ENCODE data around the gene GAL3ST1. TPM values are rescaled to one million over a fixed set of nuclear protein-coding genes. Genes with fewer than 3 reads are reported as not detected.

GAL3ST1 gene
- total and polyA plus RNA-seq, 4 donors, result 1.0 to 19.4 (median 1.5) TPM

GRCh38 chr22:30516731-30517130 is 57.7 kb downstream of the GAL3ST1 start:
- Histone ChIP-seq H3K4me3 (ENCODE audit: low read depth in 1 of 3, low read length in 3 of 3) (no peak overlapping the region), H3K9ac (ENCODE audit: low read depth in 1 of 2, low read length in 2 of 2) (no peak overlapping the region), H3K27me3 (ENCODE audit: control insufficient read depth in 4 of 4, insufficient read depth in 4 of 4, low read length in 3 of 4) (no peaks in the 10 kb centered on the region), H3K4me1 (ENCODE audit: control insufficient read depth in 4 of 4, insufficient read depth in 4 of 4, low read length in 3 of 4) (peaks cover 0 to 4% (median under 1%) of the 10 kb centered on the region in 4 donors), H3K27ac (ENCODE audit: low read depth in 1 of 2, low read length in 2 of 2) (no peak overlapping the region), H3K9me3 (ENCODE audit: control insufficient read depth in 4 of 4, low read length in 3 of 4) (no peaks in the 10 kb centered on the region), H3K36me3 (ENCODE audit: control insufficient read depth in 4 of 4, insufficient read depth in 3 of 4, low read depth in 1 of 4, low read length in 3 of 4) (no peaks in the 10 kb centered on the region)
- WGBS, result 91% methylated on average over 5 of the region's 5 CpGs
- DNase-seq (ENCODE audit: low spot score), result no peak
- TF ChIP-seq FOXA2 (IDR thresholded peaks at IDR 0.05), result no peak
- no peak for TF ChIP-seq FOXA1 (IDR thresholded peaks at IDR 0.05)
- TF ChIP-seq EGR1 (IDR thresholded peaks at IDR 0.05; ENCODE audit: low read depth in 2 of 2), result no peak
- TF ChIP-seq GABPA (IDR thresholded peaks at IDR 0.05 in 1 of 2, conservative IDR thresholded peaks at IDR 0.05 in 1 of 2), result no peak
- TF ChIP-seq TAF1 (conservative IDR thresholded peaks at IDR 0.05), result no peak
- no peak for TF ChIP-seq ZBTB33 (IDR thresholded peaks at IDR 0.05)
- TF ChIP-seq MAX (IDR thresholded peaks at IDR 0.05), result no peak
- TF ChIP-seq SP1 (IDR thresholded peaks at IDR 0.05), result no peak
- no peak for TF ChIP-seq RXRA (IDR thresholded peaks at IDR 0.05)
- no peak for TF ChIP-seq RAD21 (IDR thresholded peaks at IDR 0.05)
- no peak for TF ChIP-seq HNF4A (conservative IDR thresholded peaks at IDR 0.05)
- TF ChIP-seq JUND (IDR thresholded peaks at IDR 0.05), result no peak
- TF ChIP-seq NR2F2 (IDR thresholded peaks at IDR 0.05), result no peak
- no peak for TF ChIP-seq ATF3 (IDR thresholded peaks at IDR 0.05)
- no peak for TF ChIP-seq REST (IDR thresholded peaks at IDR 0.05)
- no peak for TF ChIP-seq YY1 (IDR thresholded peaks at IDR 0.05)
- TF ChIP-seq HNF4G (IDR thresholded peaks at IDR 0.05), result no peak
- no peak for TF ChIP-seq CTCF (IDR thresholded peaks at IDR 0.05; ENCODE audit: low read depth, low read length, missing input control)

Measured in liver (tissue), 9 donors.